Femur (tissue), 1 donor: ENCODE data around the gene TNKS2.
"Not testable (repeated sequence)": the region's sequence is repeated elsewhere in the genome, so short reads cannot be mapped to it uniquely, and the experiment has no call there.

Experiments used
- DNase-seq: peaks from one replicate; pipeline ENCODE4 v3.0.0-alpha.2; 2017

TNKS2 gene

GRCh38 chr10:91797048-91797690, 1.1 kb upstream of the TNKS2 start:
- no peak for DNase-seq

- DNase-seq, result peak; percentile 32
These were observed 704 bp downstream of the TNKS2 start for GRCh38 chr10:91798649-91799611.

- no peak for DNase-seq
These were observed 1.4 kb downstream of the TNKS2 start for GRCh38 chr10:91799612-91799975.

- no peak for DNase-seq
These were observed 2.0 kb downstream of the TNKS2 start for GRCh38 chr10:91800182-91800581.

GRCh38 chr10:91800756-91801155, 2.5 kb downstream of the TNKS2 start:
- DNase-seq, result no peak

- no peak for DNase-seq
These were observed 5.3 kb downstream of the TNKS2 start for GRCh38 chr10:91803386-91804125.

GRCh38 chr10:91804126-91804510, 5.9 kb downstream of the TNKS2 start:
- no peak for DNase-seq

- no peak for DNase-seq
These were observed 7.0 kb downstream of the TNKS2 start for GRCh38 chr10:91805110-91805838.

- DNase-seq, result not testable (repeated sequence)
These were observed 9.0 kb downstream of the TNKS2 start for GRCh38 chr10:91807264-91807663.

- no peak for DNase-seq
These were observed 15.0 kb downstream of the TNKS2 start for GRCh38 chr10:91813251-91813650.

- no peak for DNase-seq
These were observed 18.8 kb downstream of the TNKS2 start for GRCh38 chr10:91816981-91817380.

- DNase-seq, result no peak
These were observed 21.9 kb downstream of the TNKS2 start for GRCh38 chr10:91820144-91820543.

GRCh38 chr10:91824076-91824475, 25.9 kb downstream of the TNKS2 start:
- DNase-seq, result no peak

- no peak for DNase-seq
These were observed 31.0 kb downstream of the TNKS2 start for GRCh38 chr10:91829268-91829667.

- no peak for DNase-seq
These were observed 40.0 kb downstream of the TNKS2 start for GRCh38 chr10:91838199-91838598.

GRCh38 chr10:91843083-91843482, 44.9 kb downstream of the TNKS2 start:
- DNase-seq, result no peak

GRCh38 chr10:91856637-91857036, 58.4 kb downstream of the TNKS2 start:
- DNase-seq, result no peak

GRCh38 chr10:91860885-91861284, 62.7 kb downstream of the TNKS2 start:
- no peak for DNase-seq

GRCh38 chr10:91864099-91864498, 65.9 kb downstream of the TNKS2 start:
- no peak for DNase-seq

GRCh38 chr10:91864744-91865143, 66.5 kb downstream of the TNKS2 start:
- DNase-seq, result no peak

GRCh38 chr10:91865562-91866081, 67.4 kb downstream of the TNKS2 start:
- no peak for DNase-seq

GRCh38 chr10:91875156-91875555, 76.9 kb downstream of the TNKS2 start:
- no peak for DNase-seq

GRCh38 chr10:91875779-91876178, 77.6 kb downstream of the TNKS2 start:
- DNase-seq, result no peak
